AG09309 (cell line): ENCODE results near the gene BCOR.

Source experiments
- DNase-seq: peaks from one replicate; pipeline ENCODE4 v3.0.0-alpha.2; 2010; ENCODE audit warnings: low read depth
- H3K4me3 ChIP-seq: 2 replicates; pipeline ENCODE4 v1.5.1; 2011; ENCODE audit warnings: mild to moderate bottlenecking, low read depth, low read length, moderate library complexity; ENCODE audit not compliant: control insufficient read depth
- TF ChIP-seq, protein P1 (sequence below): IDR thresholded peaks from 2 replicates; pipeline ENCODE4 v1.5.1; 2011; ENCODE audit warnings: mild to moderate bottlenecking, low read depth, low read length, inconsistent platforms; ENCODE audit not compliant: insufficient read depth, control insufficient read depth; ENCODE audit errors: missing control alignments

Gene BCOR

DNA sequence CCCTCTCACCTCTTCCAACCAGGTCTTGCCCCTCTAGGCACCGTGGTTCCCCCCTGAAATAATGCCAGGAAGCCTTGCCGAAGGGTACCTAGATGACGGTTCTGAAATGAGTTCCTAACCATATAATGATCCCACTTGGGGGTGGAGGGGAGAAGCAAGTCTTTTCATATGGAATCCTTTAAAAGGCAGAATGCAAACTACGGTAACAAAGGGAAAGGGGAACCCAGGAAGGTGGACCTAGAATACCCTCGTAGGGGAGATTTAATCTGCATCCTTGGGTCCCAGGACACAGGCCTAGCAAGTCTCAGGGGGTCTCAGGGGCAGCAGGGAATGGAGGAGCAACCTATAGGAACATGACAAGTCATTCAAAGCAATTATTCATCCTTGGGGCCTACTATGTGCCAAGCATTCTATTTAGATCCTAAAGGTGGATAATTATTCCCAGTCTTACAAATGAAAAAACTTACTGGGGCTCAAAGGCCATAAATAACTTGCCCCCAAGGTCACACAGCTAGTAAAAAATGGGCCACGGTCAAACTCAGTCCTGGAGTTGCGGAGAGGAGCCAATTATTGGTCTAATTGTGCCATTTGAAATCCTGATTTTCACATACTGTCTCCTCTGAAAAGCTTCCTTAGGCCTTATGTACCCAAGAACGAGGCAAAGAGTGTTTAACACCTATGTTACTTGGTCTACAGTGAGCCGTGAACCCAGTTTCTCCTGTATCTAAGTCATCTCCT is 8.8 kb downstream of the BCOR start:
- no peak for DNase-seq
- TF ChIP-seq, protein P1, sequence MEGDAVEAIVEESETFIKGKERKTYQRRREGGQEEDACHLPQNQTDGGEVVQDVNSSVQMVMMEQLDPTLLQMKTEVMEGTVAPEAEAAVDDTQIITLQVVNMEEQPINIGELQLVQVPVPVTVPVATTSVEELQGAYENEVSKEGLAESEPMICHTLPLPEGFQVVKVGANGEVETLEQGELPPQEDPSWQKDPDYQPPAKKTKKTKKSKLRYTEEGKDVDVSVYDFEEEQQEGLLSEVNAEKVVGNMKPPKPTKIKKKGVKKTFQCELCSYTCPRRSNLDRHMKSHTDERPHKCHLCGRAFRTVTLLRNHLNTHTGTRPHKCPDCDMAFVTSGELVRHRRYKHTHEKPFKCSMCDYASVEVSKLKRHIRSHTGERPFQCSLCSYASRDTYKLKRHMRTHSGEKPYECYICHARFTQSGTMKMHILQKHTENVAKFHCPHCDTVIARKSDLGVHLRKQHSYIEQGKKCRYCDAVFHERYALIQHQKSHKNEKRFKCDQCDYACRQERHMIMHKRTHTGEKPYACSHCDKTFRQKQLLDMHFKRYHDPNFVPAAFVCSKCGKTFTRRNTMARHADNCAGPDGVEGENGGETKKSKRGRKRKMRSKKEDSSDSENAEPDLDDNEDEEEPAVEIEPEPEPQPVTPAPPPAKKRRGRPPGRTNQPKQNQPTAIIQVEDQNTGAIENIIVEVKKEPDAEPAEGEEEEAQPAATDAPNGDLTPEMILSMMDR: no peak
- no peak overlapping the region for H3K4me3 ChIP-seq

DNA sequence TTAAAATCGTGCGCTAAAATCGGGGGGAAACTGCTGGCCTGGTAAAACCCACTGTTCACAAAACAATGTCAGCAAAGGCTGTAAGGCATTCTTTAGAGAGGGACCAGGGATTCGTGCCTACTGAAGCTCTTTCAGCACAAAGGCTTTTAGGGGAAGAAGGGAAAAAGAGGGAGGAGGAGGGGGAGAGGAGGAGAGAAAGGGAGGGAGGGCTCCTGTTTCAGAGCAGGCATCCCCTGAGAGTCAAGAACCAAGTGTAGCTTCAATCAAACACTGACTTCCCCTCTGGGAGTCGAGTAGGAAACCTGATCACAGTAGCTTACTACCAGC is 9.5 kb downstream of the BCOR start:
- no peak for DNase-seq
- H3K4me3 ChIP-seq: no peak overlapping the region

DNA sequence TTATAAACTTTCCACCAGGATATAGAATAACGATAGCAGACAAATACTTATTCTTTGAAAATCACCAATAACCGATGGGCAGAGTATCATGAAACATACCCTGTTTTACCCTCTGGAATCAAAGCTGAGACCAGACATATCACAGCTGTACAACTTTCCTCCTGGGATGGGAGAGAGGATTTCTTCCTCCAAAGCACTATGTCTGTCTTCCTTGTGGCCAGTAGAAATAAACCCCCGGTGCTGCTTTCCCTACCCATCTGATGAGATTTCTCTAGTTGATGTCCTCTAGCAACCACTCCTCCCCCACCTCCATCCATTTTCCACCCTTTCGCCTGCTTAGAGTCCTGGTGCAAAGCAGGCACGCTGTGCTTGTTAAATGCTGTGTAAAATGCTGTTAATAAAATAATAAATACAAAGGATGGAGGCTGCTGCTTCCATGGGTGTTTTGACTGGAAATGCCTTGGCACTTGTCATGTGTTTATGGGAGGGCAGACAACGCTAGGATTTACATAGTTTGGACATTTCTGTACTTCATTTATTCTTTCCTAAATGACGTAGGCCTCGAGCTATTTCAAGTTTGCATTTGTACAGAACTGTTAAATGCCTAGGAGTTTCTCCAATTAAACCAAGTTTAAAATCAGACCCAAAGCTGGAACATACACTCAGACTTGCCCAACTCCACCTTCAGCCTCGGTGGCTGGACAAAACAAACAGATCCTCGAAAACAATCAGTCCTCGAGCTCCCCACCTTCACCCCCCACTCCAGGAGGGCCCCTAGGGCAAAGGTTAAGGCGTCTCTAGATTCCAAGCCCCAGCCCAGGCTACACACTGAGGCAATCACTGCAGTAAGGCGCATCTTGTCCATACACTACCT is 10.1 kb downstream of the BCOR start:
- TF ChIP-seq, protein P1: no peak
- no peak overlapping the region for H3K4me3 ChIP-seq
- DNase-seq: no peak

More for the DNA sequence above, 9.5 kb downstream of the BCOR start:
- TF ChIP-seq, protein P1: no peak

DNA sequence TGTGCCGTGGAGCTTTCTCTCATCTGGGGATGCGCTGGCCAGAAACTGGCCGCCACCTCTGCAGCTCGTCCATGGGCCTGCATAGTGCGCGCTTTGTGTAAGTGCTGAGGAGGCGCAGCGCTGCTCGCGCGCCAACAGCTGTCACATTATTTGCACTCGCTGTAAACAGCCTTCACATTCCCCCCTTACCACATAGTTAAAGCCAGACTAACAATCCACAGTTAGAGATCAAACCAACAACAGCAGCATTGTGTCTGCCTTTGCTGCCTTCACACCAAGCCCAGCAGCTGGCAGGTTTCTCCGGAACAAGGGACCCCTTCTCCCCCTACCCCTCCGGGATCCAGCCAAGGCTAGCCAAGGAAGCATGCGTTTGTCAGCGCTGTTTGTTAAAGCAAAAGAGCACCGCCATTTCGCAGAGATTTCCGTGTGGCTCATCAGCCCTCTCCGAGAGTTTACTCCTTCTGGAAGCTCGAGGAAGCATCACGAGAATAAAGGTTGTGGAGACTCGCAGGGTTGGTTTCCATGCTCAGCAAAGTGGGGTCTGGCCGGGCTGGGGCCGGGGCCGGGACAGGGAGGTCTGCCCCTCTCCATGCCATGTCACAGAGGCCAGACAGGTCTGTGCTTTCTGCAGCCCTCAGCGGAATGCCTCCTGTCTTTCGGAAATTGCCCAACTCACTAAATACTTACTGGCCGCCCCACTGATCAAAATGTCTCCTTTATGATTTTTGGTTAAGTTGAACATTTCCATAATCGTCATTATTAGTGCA is 11.0 kb downstream of the BCOR start:
- no peak for DNase-seq
- TF ChIP-seq, protein P1: no peak
- H3K4me3 ChIP-seq: no peak overlapping the region

DNA sequence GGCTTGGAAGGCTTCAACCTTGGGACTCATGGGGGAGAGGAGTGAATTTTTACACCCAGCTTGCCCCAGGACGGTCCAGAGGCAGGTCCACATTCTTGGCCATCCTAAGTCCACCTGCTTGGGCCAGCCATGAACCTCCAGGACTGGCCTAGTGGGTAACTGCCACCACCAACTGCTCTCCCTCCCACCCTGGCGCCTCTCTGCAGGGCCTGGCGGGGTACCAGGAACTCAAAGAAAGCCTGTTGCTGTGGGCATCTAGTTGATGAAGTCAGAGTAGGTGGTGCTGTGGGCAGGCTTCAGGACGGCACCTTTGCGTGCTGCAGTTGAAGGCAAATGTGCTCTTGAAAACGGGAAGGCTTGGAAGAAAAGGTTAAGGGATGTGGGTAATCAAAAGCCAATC is 12.0 kb downstream of the BCOR start:
- no peak overlapping the region for H3K4me3 ChIP-seq
- TF ChIP-seq, protein P1: no peak
- no peak for DNase-seq

DNA sequence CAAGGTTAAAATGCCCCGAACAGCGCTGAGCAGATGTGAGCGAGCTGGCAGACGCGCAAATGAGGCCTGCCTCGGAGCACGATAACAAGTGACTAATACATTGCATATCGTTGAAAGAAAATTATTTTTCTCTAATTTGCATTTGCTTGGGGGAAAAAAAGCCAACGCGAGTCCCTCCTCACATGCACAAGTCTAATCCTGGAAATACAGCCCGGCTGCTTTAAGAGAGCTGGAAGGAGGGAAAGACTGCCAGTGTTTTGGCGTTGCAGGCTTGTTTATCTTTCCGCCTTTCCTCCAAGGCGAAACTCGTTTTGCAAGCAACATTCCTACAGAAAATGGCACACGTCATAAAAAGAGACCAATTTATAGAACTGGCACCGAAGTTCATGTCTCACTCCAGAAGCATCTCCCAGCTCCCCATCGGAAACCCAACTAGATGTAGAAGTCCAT is 12.6 kb downstream of the BCOR start:
- TF ChIP-seq, protein P1: no peak
- no peak overlapping the region for H3K4me3 ChIP-seq
- DNase-seq: no peak
